ENCODE results near the gene VEGFA. TPM values are rescaled to one million over a fixed set of nuclear protein-coding genes. Genes with fewer than 3 reads are reported as not detected.

The VEGFA gene
- total RNA-seq, 1 donor from 2014 or later, result 267 TPM

- Mint-ChIP-seq H3K27ac (peak overlapping the region; percentile 67), H3K4me1 (ENCODE audit: low read depth) (peaks cover 36% of the 10 kb centered on the region), H3K36me3 (ENCODE audit: insufficient read depth) (no peaks in the 10 kb centered on the region), H3K4me3 (ENCODE audit: low read depth) (no peak overlapping the region), H3K27me3 (peaks cover under 1% of the 10 kb centered on the region), H3K9me3 (ENCODE audit: low read depth) (no peaks in the 10 kb centered on the region)
- DNase-seq (ENCODE audit: low spot score, unreplicated experiment), result no peak
- no peak for TF ChIP-seq CTCF (IDR thresholded peaks at IDR 0.05; ENCODE audit: unreplicated experiment)
Observed at GRCh38 chr6:43765776-43766499, 4.1 kb upstream of the VEGFA start.

DNA sequence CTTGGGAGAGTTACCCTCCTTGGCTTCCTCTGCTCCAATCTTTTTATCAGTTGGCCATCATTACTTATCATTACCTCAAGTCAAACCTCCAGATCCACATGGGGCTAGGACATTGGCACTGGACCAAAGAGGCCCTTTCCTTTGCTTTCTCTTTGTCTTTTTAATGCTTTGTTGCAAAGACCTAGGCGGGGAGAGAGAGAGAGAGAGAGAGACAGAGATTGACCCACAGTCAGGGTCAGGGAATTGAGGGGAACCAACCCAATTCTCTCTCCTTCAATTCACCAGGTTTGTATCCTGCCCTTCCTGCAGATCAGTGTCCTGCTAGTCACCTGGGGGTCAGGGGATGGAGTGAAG lies 3.5 kb upstream of the VEGFA start:
- H3K9me3 Mint-ChIP-seq (ENCODE audit: low read depth), result no peaks in the 10 kb centered on the region

DNA sequence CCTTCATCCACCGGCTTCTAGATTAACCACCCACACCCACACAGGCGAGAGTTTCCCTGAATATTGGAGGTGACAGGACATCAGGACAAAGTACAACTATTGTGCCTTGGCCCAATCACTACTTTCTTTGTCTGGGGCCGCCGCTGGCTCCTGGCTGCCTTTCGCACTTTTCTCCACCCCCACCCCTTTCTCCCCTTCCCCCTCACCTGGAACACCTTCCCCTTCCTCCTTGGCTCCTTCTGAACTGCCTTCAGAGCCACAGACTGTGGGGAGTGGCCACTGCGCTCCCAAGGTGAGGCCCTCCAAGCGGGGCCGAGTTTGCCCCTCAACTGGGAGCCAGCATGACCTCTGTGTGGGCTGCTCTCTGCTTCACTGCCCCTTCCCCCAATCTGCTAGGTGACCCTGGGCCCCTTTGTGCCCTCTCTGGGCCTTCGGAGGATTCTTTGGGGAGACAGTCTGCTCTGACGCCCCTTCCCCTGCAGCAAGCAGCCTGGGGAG lies 3.0 kb upstream of the VEGFA start:
- H3K4me3 Mint-ChIP-seq (ENCODE audit: low read depth), result no peak overlapping the region
- TF ChIP-seq CTCF (IDR thresholded peaks at IDR 0.05; ENCODE audit: unreplicated experiment), result no peak
- peak overlapping the region; percentile 91 for H3K27ac Mint-ChIP-seq

More for the DNA sequence above, 3.5 kb upstream of the VEGFA start:
- H3K36me3 Mint-ChIP-seq (ENCODE audit: insufficient read depth), result no peaks in the 10 kb centered on the region
- no peaks in the 10 kb centered on the region for H3K27me3 Mint-ChIP-seq
- H3K27ac Mint-ChIP-seq, result no peak overlapping the region
- no peak for DNase-seq (ENCODE audit: low spot score, unreplicated experiment)
- no peak overlapping the region for H3K4me3 Mint-ChIP-seq (ENCODE audit: low read depth)
- peaks cover 36% of the 10 kb centered on the region for H3K4me1 Mint-ChIP-seq (ENCODE audit: low read depth)
- no peak for TF ChIP-seq CTCF (IDR thresholded peaks at IDR 0.05; ENCODE audit: unreplicated experiment)

DNA sequence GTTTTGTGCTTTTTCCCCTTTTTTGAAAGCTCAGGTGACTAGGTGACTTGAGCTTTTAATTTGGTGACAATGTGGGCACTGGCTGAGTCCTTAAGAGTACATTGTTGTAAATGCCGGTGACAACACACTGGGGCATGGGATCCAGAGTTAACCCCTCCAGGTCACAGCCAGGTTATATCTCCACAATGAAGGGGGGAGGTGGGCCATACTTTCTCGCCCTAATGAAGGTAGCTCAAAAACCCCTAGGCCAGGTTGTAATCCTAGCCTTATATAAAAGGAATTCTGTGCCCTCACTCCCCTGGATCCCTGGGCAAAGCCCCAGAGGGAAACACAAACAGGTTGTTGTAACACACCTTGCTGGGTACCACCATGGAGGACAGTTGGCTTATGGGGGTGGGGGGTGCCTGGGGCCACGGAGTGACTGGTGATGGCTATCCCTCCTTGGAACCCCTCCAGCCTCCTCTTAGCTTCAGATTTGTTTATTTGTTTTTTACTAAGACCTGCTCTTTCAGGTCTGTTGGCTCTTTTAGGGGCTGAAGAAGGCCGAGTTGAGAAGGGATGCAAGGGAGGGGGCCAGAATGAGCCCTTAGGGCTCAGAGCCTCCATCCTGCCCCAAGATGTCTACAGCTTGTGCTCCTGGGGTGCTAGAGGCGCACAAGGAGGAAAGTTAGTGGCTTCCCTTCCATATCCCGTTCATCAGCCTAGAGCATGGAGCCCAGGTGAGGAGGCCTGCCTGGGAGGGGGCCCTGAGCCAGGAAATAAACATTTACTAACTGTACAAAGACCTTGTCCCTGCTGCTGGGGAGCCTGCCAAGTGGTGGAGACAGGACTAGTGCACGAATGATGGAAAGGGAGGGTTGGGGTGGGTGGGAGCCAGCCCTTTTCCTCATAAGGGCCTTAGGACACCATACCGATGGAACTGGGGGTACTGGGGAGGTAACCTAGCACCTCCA lies 2.2 kb upstream of the VEGFA start:
- no peak for DNase-seq (ENCODE audit: low spot score, unreplicated experiment)
- Mint-ChIP-seq H3K27ac (peak overlapping the region; percentile 44), H3K36me3 (ENCODE audit: insufficient read depth) (no peaks in the 10 kb centered on the region), H3K9me3 (ENCODE audit: low read depth) (no peaks in the 10 kb centered on the region), H3K4me3 (ENCODE audit: low read depth) (no peak overlapping the region), H3K4me1 (ENCODE audit: low read depth) (peaks cover 33% of the 10 kb centered on the region), H3K27me3 (no peaks in the 10 kb centered on the region)
- no peak for TF ChIP-seq CTCF (IDR thresholded peaks at IDR 0.05; ENCODE audit: unreplicated experiment)

More for the DNA sequence above, 3.0 kb upstream of the VEGFA start:
- Mint-ChIP-seq H3K4me1 (ENCODE audit: low read depth) (peaks cover 36% of the 10 kb centered on the region), H3K36me3 (ENCODE audit: insufficient read depth) (no peaks in the 10 kb centered on the region), H3K9me3 (ENCODE audit: low read depth) (no peaks in the 10 kb centered on the region), H3K27me3 (no peaks in the 10 kb centered on the region)
- DNase-seq (ENCODE audit: low spot score, unreplicated experiment), result no peak

DNA sequence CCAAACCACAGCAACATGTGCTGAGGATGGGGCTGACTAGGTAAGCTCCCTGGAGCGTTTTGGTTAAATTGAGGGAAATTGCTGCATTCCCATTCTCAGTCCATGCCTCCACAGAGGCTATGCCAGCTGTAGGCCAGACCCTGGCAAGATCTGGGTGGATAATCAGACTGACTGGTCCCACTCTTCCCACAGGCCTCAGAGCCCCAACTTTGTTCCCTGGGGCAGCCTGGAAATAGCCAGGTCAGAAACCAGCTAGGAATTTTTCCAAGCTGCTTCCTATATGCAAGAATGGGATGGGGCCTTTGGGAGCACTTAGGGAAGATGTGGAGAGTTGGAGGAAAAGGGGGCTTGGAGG lies 1.5 kb upstream of the VEGFA start:
- Mint-ChIP-seq H3K36me3 (ENCODE audit: insufficient read depth) (peaks cover 3% of the 10 kb centered on the region), H3K4me1 (ENCODE audit: low read depth) (peaks cover 36% of the 10 kb centered on the region), H3K4me3 (ENCODE audit: low read depth) (no peak overlapping the region), H3K27me3 (no peaks in the 10 kb centered on the region), H3K27ac (no peak overlapping the region), H3K9me3 (ENCODE audit: low read depth) (no peaks in the 10 kb centered on the region)
- TF ChIP-seq CTCF (IDR thresholded peaks at IDR 0.05; ENCODE audit: unreplicated experiment), result no peak
- DNase-seq (ENCODE audit: low spot score, unreplicated experiment), result no peak
